HG02884 (cell line): ENCODE measurements around the gene SNX2.
"Not testable (repeated sequence)": the region's sequence is repeated elsewhere in the genome, so short reads cannot be mapped to it uniquely, and the experiment has no call there.

Source experiments
- ATAC-seq: cut with Tn5 transposase; IDR thresholded peaks from one replicate; pipeline ENCODE4 v1.9.1; 2021; ENCODE audit warnings: mild to moderate bottlenecking, moderate library complexity; ENCODE audit not compliant: unreplicated experiment

Gene SNX2

GRCh38 chr5:122774861-122775549 is at the start of gene SNX2:
Gene SNX2, plus strand, starts transcription at chr5:122775080. Its CDS starts 24 bp downstream, at chr5:122775104.
- peak; percentile 70 for ATAC-seq

- ATAC-seq = peak; percentile 41
These were observed 47.8 kb upstream of the SNX2 start for GRCh38 chr5:122727112-122727541.

GRCh38 chr5:122730037-122730436 is 44.8 kb upstream of the SNX2 start:
- ATAC-seq = peak; percentile 45

GRCh38 chr5:122730456-122730855 is 44.4 kb upstream of the SNX2 start:
- no peak for ATAC-seq

- peak; percentile 98 for ATAC-seq
These were observed 38.6 kb upstream of the SNX2 start for GRCh38 chr5:122736086-122736845.

GRCh38 chr5:122738088-122738487 is 36.8 kb upstream of the SNX2 start:
- ATAC-seq = no peak

GRCh38 chr5:122741681-122742080 is 33.2 kb upstream of the SNX2 start:
- ATAC-seq = no peak

- ATAC-seq = no peak
These were observed 31.6 kb upstream of the SNX2 start for GRCh38 chr5:122743261-122743660.

GRCh38 chr5:122745597-122745996 is 29.3 kb upstream of the SNX2 start:
- ATAC-seq = no peak

- ATAC-seq = no peak
These were observed 25.0 kb upstream of the SNX2 start for GRCh38 chr5:122749886-122750285.

- no peak for ATAC-seq
These were observed 23.5 kb upstream of the SNX2 start for GRCh38 chr5:122751293-122751782.

GRCh38 chr5:122753500-122753899 is 21.4 kb upstream of the SNX2 start:
- ATAC-seq = no peak

GRCh38 chr5:122755783-122756182 is 19.1 kb upstream of the SNX2 start:
- no peak for ATAC-seq

GRCh38 chr5:122756264-122756911 is 18.5 kb upstream of the SNX2 start:
- ATAC-seq = peak; percentile 78

- peak; percentile 77 for ATAC-seq
These were observed 17.6 kb upstream of the SNX2 start for GRCh38 chr5:122757285-122757684.

GRCh38 chr5:122759241-122760070 is 15.4 kb upstream of the SNX2 start:
- ATAC-seq = no peak

- no peak for ATAC-seq
These were observed 14.6 kb upstream of the SNX2 start for GRCh38 chr5:122760236-122760635.

- ATAC-seq = no peak
These were observed 13.8 kb upstream of the SNX2 start for GRCh38 chr5:122761115-122761514.

- ATAC-seq = not testable (repeated sequence)
These were observed 13.0 kb upstream of the SNX2 start for GRCh38 chr5:122761896-122762295.

- no peak for ATAC-seq
These were observed 8.8 kb upstream of the SNX2 start for GRCh38 chr5:122766130-122766529.

GRCh38 chr5:122770477-122770876 is 4.4 kb upstream of the SNX2 start:
- no peak for ATAC-seq
